CD4-positive, alpha-beta memory T cell (primary cell): Measurements from ENCODE around the gene RTCB. TPM values are rescaled to one million over a fixed set of nuclear protein-coding genes. Genes with fewer than 3 reads are reported as not detected.

Source experiments
- CTCF ChIA-PET: fragments of 350-600 bp; sonication (Branson Sonifier 250); formaldehyde crosslinking; loops from one replicate; lab custom pipeline; 2021; ENCODE audit warnings: inconsistent platforms; ENCODE audit not compliant: partially characterized antibody; lab: Charles Lee
- POLR2A ChIA-PET: fragments of 350-600 bp; sonication (Branson Sonifier 250); formaldehyde crosslinking; loops from one replicate; lab custom pipeline; 2021; ENCODE audit not compliant: partially characterized antibody; lab: Charles Lee
- DNase-seq, 5 donors: peaks; one replicate each; pipeline versions ENCODE4 v3.0.0 to v3.0.0-alpha.2; 2020 to 2022; ENCODE audit warnings: mixed read lengths in 1 of 5
- H3K27ac ChIP-seq: one replicate; pipeline ENCODE4 v1.7.0; 2013; ENCODE audit warnings: low read depth, low read length
- H3K27me3 ChIP-seq: 2 replicates; pipeline ENCODE4 v1.7.0; 2013; ENCODE audit warnings: mild to moderate bottlenecking, low read length, moderate library complexity; ENCODE audit not compliant: insufficient read depth
- H3K36me3 ChIP-seq: 2 replicates; pipeline ENCODE4 v1.7.0; 2013; ENCODE audit warnings: mild to moderate bottlenecking, low read length, moderate library complexity; ENCODE audit not compliant: insufficient read depth
- H3K4me1 ChIP-seq: 2 replicates; pipeline ENCODE4 v1.7.0; 2013; ENCODE audit warnings: mild to moderate bottlenecking, low read length, moderate library complexity; ENCODE audit not compliant: insufficient read depth
- H3K4me3 ChIP-seq, 2 donors: one replicate each; pipeline ENCODE4 v1.7.0; 2013; ENCODE audit warnings: low read length in 2 of 2, mild to moderate bottlenecking in 1 of 2
- H3K9me3 ChIP-seq, 2 donors: one replicate each; pipeline ENCODE4 v1.7.0; 2013; ENCODE audit warnings: low read length in 2 of 2, control low read depth in 1 of 2; ENCODE audit not compliant: control insufficient read depth in 1 of 2
- H3K27ac Mint-ChIP-seq, 7 donors: one replicate each; pipeline ENCODE4 v1.8.0; 2020 to 2021; ENCODE audit warnings: mixed read lengths in 7 of 7, mild to moderate bottlenecking in 6 of 7, inconsistent platforms in 3 of 7, moderate library complexity in 3 of 7
- H3K27me3 Mint-ChIP-seq, 2 donors: one replicate each; pipeline ENCODE4 v1.8.0; 2020 to 2021; ENCODE audit warnings: mixed read lengths in 2 of 2
- H3K36me3 Mint-ChIP-seq, 2 donors: one replicate each; pipeline ENCODE4 v1.8.0; 2020 to 2021; ENCODE audit warnings: mixed read lengths in 2 of 2, inconsistent platforms in 1 of 2, mild to moderate bottlenecking in 1 of 2
- H3K4me1 Mint-ChIP-seq, 4 donors: one replicate each; pipeline ENCODE4 v1.8.0; 2020 to 2021; ENCODE audit warnings: mixed read lengths in 4 of 4, mild to moderate bottlenecking in 1 of 4
- H3K4me3 Mint-ChIP-seq, 8 donors: one replicate each; pipeline ENCODE4 v1.8.0; 2020 to 2021; ENCODE audit warnings: mixed read lengths in 8 of 8, mild to moderate bottlenecking in 7 of 8, moderate library complexity in 6 of 8, inconsistent platforms in 3 of 8
- H3K9me3 Mint-ChIP-seq, 8 donors: one replicate each; pipeline ENCODE4 v1.8.0; 2020 to 2021; ENCODE audit warnings: mixed read lengths in 8 of 8, mild to moderate bottlenecking in 5 of 8, inconsistent platforms in 3 of 8, moderate library complexity in 1 of 8
- intact Hi-C: fragments of 100-400 bp; cut with micrococcal nuclease; formaldehyde crosslinking; loops from one replicate; pipeline ENCODE4 v1.15.1; 2023
- polyA plus RNA-seq, 2 donors: library from polyadenylated mRNA; unstranded; fragments of 300-500 nt; fragmentation: Illumina TruSeq; gene quantifications; one replicate each; pipeline ENCODE4 v1.2.3, GENCODE V29; 2021
- total RNA-seq, 2 experiments: library from RNA; stranded (reverse); gene quantifications; one replicate each; pipeline ENCODE4 v1.2.3, GENCODE V29; 2021

The RTCB gene
- total and polyA plus RNA-seq, 4 experiments from 2014 or later = 46.7 to 163 (median 84.2) TPM

DNA sequence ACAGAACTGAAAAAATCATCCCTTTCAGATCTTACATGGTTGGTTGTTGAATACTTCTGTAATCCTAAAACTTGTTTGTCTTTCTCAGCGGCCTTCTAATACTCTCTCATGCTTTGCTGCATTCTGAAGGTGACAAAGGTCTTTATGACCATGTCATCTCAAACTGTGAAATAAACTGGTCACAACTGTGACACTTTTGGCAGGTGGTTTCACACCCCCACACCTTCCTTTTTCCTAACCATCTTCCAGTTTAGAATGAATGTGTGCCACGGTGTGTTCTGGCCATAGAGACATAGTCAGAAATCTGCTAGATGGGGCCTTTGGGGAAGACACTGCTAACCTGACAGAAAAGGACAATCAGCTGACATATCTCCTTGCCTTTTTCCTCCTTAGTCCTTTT is 69.1 kb downstream of the RTCB start:
- H3K27ac ChIP-seq = no peak overlapping the region
- no peak for DNase-seq
- no peaks in the 10 kb centered on the region for H3K36me3 ChIP-seq
- no peak overlapping the region for H3K27ac Mint-ChIP-seq
- H3K4me3 ChIP-seq = no peak overlapping the region
- intact Hi-C loops = no loop called here
- H3K4me1 ChIP-seq = no peaks in the 10 kb centered on the region
- H3K9me3 Mint-ChIP-seq = peaks cover 0 to 3% (median 0%) of the 10 kb centered on the region in 8 donors
- H3K27me3 Mint-ChIP-seq = peaks cover 23 to 34% of the 10 kb centered on the region in 2 donors
- peaks cover 9% of the 10 kb centered on the region for H3K27me3 ChIP-seq
- no peaks in the 10 kb centered on the region for H3K36me3 Mint-ChIP-seq
- no peak overlapping the region for H3K4me3 Mint-ChIP-seq
- H3K9me3 ChIP-seq = no peaks in the 10 kb centered on the region
- POLR2A ChIA-PET = no interaction called here
- H3K4me1 Mint-ChIP-seq = peaks cover 0 to 2% (median under 1%) of the 10 kb centered on the region in 4 donors
- CTCF ChIA-PET = no interaction called here

DNA sequence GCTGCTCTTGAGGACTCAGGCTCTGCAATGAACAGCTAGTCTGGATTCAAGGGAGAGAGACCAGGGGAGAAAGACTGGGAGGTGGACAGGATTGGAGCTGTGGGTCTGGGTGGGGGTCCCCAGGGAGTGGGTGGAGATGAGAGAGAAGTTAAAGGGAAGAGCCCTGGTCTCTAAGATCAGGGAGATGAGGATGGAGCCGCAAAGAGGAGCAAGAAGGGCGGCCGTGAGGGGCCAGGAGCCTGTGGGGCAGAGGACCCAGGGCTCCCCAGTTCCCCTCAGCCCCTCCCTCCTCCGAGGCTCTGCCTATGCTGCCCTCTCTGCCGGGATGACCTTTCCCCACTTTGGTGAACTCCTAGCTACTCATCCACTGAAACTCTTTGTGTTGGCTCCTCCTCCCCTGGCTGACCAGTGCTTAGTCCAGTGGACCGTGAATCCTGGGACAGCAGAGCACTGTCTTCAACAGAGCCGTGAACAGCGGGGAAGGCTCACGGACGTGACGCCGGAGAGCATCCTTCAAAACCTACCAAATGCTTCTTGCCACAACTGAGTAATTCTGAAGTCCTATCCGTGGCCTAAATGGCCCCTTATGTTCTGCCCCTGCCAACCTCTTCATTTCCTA is 70.8 kb downstream of the RTCB start:
- H3K36me3 Mint-ChIP-seq = no peaks in the 10 kb centered on the region
- POLR2A ChIA-PET = no interaction called here
- no peak overlapping the region for H3K27ac Mint-ChIP-seq

GRCh38 chr22:32340411-32340810 is 71.6 kb downstream of the RTCB start:
- no peaks in the 10 kb centered on the region for H3K36me3 ChIP-seq
- no peak overlapping the region for H3K4me3 ChIP-seq
- H3K27ac ChIP-seq = no peak overlapping the region
- no peaks in the 10 kb centered on the region for H3K4me1 ChIP-seq
- ChIA-PET POLR2A (no interaction called here), CTCF (no interaction called here)
- no peak for DNase-seq
- intact Hi-C loops = no loop called here
- H3K27ac Mint-ChIP-seq = peak overlapping the region in 1 of 7 donors; percentile 53
- H3K9me3 ChIP-seq = no peaks in the 10 kb centered on the region
- H3K36me3 Mint-ChIP-seq = no peaks in the 10 kb centered on the region
- peaks cover 9% of the 10 kb centered on the region for H3K27me3 ChIP-seq
- no peak overlapping the region for H3K4me3 Mint-ChIP-seq
- H3K27me3 Mint-ChIP-seq = peaks cover 23 to 38% of the 10 kb centered on the region in 2 donors
- H3K4me1 Mint-ChIP-seq = peaks cover 0 to 3% (median 1%) of the 10 kb centered on the region in 4 donors
- H3K9me3 Mint-ChIP-seq = no peaks in the 10 kb centered on the region

More for the DNA sequence above, 70.8 kb downstream of the RTCB start:
- Histone ChIP-seq H3K4me1 (no peaks in the 10 kb centered on the region), H3K27me3 (peaks cover 9% of the 10 kb centered on the region), H3K9me3 (no peaks in the 10 kb centered on the region), H3K4me3 (no peak overlapping the region), H3K36me3 (no peaks in the 10 kb centered on the region), H3K27ac (no peak overlapping the region)
- Mint-ChIP-seq H3K4me1 (peaks cover 0 to 3% (median 1%) of the 10 kb centered on the region in 4 donors), H3K9me3 (peaks cover 0 to 2% (median 0%) of the 10 kb centered on the region in 8 donors), H3K27me3 (peaks cover 21 to 42% of the 10 kb centered on the region in 2 donors), H3K4me3 (no peak overlapping the region)
- CTCF ChIA-PET = no interaction called here
- intact Hi-C loops = no loop called here
- DNase-seq = no peak

- DNase-seq = no peak
- Histone ChIP-seq H3K27ac (no peak overlapping the region), H3K4me3 (no peak overlapping the region), H3K9me3 (no peaks in the 10 kb centered on the region), H3K36me3 (no peaks in the 10 kb centered on the region), H3K27me3 (peaks cover 9% of the 10 kb centered on the region), H3K4me1 (no peaks in the 10 kb centered on the region)
- CTCF ChIA-PET = no interaction called here
- H3K27me3 Mint-ChIP-seq = peaks cover 29 to 37% of the 10 kb centered on the region in 2 donors
- H3K36me3 Mint-ChIP-seq = no peaks in the 10 kb centered on the region
- intact Hi-C loops = no loop called here
- H3K9me3 Mint-ChIP-seq = no peaks in the 10 kb centered on the region
- POLR2A ChIA-PET = no interaction called here
- H3K4me1 Mint-ChIP-seq = peaks cover 0 to 3% (median 1%) of the 10 kb centered on the region in 4 donors
- no peak overlapping the region for H3K27ac Mint-ChIP-seq
- H3K4me3 Mint-ChIP-seq = no peak overlapping the region
Measured at GRCh38 chr22:32339190-32340012, 72.6 kb downstream of the RTCB start.

- intact Hi-C loops = no loop called here
- no peak overlapping the region for H3K27ac Mint-ChIP-seq
- H3K9me3 Mint-ChIP-seq = no peaks in the 10 kb centered on the region
- no peak overlapping the region for H3K27ac ChIP-seq
- no peaks in the 10 kb centered on the region for H3K36me3 Mint-ChIP-seq
- peaks cover 0 to 3% (median 1%) of the 10 kb centered on the region in 4 donors for H3K4me1 Mint-ChIP-seq
- H3K4me3 Mint-ChIP-seq = no peak overlapping the region
- no peaks in the 10 kb centered on the region for H3K36me3 ChIP-seq
- H3K4me3 ChIP-seq = no peak overlapping the region
- H3K27me3 ChIP-seq = peaks cover 9% of the 10 kb centered on the region
- H3K9me3 ChIP-seq = no peaks in the 10 kb centered on the region
- no peaks in the 10 kb centered on the region for H3K4me1 ChIP-seq
- ChIA-PET POLR2A (no interaction called here), CTCF (no interaction called here)
- peaks cover 34 to 39% of the 10 kb centered on the region in 2 donors for H3K27me3 Mint-ChIP-seq
- no peak for DNase-seq
Measured at GRCh38 chr22:32338757-32339156, 73.3 kb downstream of the RTCB start.

Other genes starting within 250 kb of the RTCB start
- gene RFPL2, start 207.2 kb downstream of the RTCB start, total RNA-seq = under 1 TPM; 0.61 to 0.81 TPM
- gene RFPL2, start 207.2 kb downstream of the RTCB start, polyA plus RNA-seq = 1 to 10 TPM; 3.6 to 4.7 TPM
- not detected for gene SLC5A4, start 156.9 kb downstream of the RTCB start, total RNA-seq
- gene SLC5A4, start 156.9 kb downstream of the RTCB start, polyA plus RNA-seq = not detected
- gene RFPL3, start 54.4 kb downstream of the RTCB start, total RNA-seq = not detected
- not detected for gene RFPL3, start 54.4 kb downstream of the RTCB start, polyA plus RNA-seq
- gene BPIFC, start 52.2 kb upstream of the RTCB start, total RNA-seq = not detected
- gene BPIFC, start 52.2 kb upstream of the RTCB start, polyA plus RNA-seq = not detected
- gene FBXO7, start 62.6 kb upstream of the RTCB start, total RNA-seq = 10 to 100 TPM; 89.3 to 95.3 TPM
- gene FBXO7, start 62.6 kb upstream of the RTCB start, polyA plus RNA-seq = 100 to 1,000 TPM; 144 to 189 TPM